Activated CD4-positive, alpha-beta T cell treated with anti-CD3 and anti-CD28 coated beads, Interleukin-2, amount 10 ng/mL, durations not matched to agents 24 days and 14 days (primary cell): Measurements from ENCODE around the gene DAG1. TPM values are rescaled to one million over a fixed set of nuclear protein-coding genes. Genes with fewer than 3 reads are reported as not detected.

Experiments used
- DNase-seq: peaks from one replicate; pipeline ENCODE4 v3.0.0; 2022
- H3K27ac Mint-ChIP-seq: one replicate; pipeline ENCODE4 v1.8.0; 2022; ENCODE audit warnings: mild to moderate bottlenecking, mixed read lengths
- H3K27me3 Mint-ChIP-seq: one replicate; pipeline ENCODE4 v1.8.0; 2022; ENCODE audit warnings: mixed read lengths
- H3K36me3 Mint-ChIP-seq: one replicate; pipeline ENCODE4 v1.8.0; 2022; ENCODE audit warnings: low read depth, mild to moderate bottlenecking, mixed read lengths
- H3K4me1 Mint-ChIP-seq: one replicate; pipeline ENCODE4 v1.8.0; 2021; ENCODE audit warnings: mixed read lengths
- H3K4me3 Mint-ChIP-seq: one replicate; pipeline ENCODE4 v1.8.0; 2022; ENCODE audit warnings: mild to moderate bottlenecking, moderate library complexity, mixed read lengths
- H3K9me3 Mint-ChIP-seq: one replicate; pipeline ENCODE4 v1.8.0; 2021; ENCODE audit warnings: mixed read lengths
- intact Hi-C: fragments of 100-400 bp; cut with micrococcal nuclease; formaldehyde crosslinking; loops from one replicate; pipeline ENCODE4 v1.15.1; 2023
- total RNA-seq: library from RNA; stranded (reverse); gene quantifications from 2 replicates; pipeline ENCODE4 v1.2.3, GENCODE V29; 2022

The DAG1 gene
- total RNA-seq, 1 donor from 2014 or later, result 21.3 TPM

DNA sequence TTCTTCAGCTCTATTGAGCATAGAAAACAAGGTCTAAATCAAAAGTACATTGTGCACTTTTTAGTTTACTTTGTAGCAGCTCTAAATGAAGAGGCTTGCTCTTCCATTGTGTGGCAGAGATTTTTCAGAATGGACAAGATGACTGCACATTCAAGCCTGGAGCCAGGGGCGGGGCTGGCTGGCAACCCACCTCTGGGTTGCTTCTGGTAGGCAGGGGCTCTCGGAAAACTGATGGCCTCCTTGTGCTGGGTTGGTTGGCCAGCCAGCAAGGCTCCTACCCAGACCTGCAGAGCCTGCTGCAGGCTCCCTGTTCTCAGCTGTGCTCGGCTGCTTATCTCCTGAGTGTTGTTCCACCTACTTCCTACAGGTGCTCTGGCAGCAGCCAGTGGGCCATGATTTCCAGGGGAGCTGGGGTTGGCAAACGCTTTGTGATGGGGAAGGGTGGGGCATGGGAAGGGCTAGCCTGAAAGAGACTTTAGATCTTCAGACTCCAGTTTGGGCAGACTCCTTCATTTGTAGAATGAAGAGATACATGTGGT, 93.0 kb downstream of the DAG1 start:
- intact Hi-C loops, result no loop called here
- no peaks in the 10 kb centered on the region for H3K36me3 Mint-ChIP-seq
- H3K27ac Mint-ChIP-seq, result no peak overlapping the region
- H3K4me1 Mint-ChIP-seq, result no peaks in the 10 kb centered on the region
- peaks cover 31% of the 10 kb centered on the region for H3K27me3 Mint-ChIP-seq
- no peaks in the 10 kb centered on the region for H3K9me3 Mint-ChIP-seq
- DNase-seq, result no peak
- H3K4me3 Mint-ChIP-seq, result no peak overlapping the region

DNA sequence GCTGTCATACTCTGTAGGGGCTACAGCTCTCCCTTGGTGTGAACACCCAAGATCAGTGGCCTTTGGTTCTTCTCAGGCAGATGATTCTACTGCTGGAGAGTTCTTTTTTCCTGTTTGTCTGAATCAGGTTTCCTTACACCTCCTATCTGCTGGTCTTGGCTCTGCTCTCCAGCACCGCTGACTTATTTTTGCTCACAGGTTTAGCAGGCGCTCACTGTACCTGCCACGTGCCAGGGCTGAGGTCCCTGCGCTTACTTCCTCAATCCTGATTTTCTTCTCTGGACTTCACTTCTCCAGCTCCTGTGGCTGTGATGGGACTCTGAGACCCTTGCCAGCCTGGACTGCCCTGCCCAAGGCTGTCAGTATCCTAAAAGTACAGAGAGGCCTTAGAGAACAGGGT, 93.7 kb downstream of the DAG1 start:
- Mint-ChIP-seq H3K4me3 (no peak overlapping the region), H3K27ac (no peak overlapping the region), H3K36me3 (no peaks in the 10 kb centered on the region), H3K27me3 (peaks cover 25% of the 10 kb centered on the region), H3K4me1 (no peaks in the 10 kb centered on the region), H3K9me3 (no peaks in the 10 kb centered on the region)
- intact Hi-C loops, result no loop called here
- no peak for DNase-seq

DNA sequence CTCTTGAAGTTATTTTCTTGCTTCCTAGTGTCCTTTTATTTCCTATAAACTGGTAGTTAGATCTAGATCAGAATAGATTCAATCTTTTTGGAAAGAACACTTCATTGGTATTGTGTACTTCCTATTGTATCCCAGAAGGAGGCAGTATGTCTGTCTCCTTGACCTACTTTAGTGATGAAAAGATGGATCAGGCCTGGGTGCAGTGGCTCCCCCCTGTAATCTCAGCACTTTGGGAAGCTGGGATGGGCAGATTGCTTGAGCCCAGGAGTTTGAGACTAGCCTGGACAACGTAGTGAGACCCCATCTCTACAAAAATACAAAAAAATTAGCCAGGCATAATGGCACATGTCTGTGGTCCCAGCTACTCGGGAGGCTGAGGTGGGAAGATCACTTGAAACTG, 96.2 kb downstream of the DAG1 start:
- no peak overlapping the region for H3K4me3 Mint-ChIP-seq
- no peaks in the 10 kb centered on the region for H3K36me3 Mint-ChIP-seq
- no peaks in the 10 kb centered on the region for H3K4me1 Mint-ChIP-seq
- H3K27me3 Mint-ChIP-seq, result peaks cover 16% of the 10 kb centered on the region
- H3K9me3 Mint-ChIP-seq, result no peaks in the 10 kb centered on the region
- intact Hi-C loops, result no loop called here
- H3K27ac Mint-ChIP-seq, result no peak overlapping the region
- no peak for DNase-seq

DNA sequence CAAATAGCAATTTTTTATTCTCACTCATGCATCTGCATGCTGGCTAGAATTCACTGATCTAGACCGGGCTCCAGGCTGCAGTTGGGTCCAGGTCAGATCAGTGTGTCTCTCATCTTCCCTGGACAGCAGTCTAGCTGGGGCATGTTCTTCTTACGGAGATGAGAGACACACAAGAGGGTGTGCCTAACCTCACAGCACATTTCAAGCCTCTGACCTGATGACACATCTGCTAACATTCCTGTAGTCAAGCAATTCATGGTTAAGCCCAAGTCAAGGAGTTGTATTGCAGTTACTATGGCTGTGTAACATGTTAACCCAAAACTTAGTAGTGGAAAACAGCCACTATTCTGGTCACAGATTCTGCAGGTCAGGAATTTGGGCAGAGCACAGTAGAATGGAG, 97.3 kb downstream of the DAG1 start:
- no peak overlapping the region for H3K27ac Mint-ChIP-seq
- no peaks in the 10 kb centered on the region for H3K4me1 Mint-ChIP-seq
- H3K36me3 Mint-ChIP-seq, result no peaks in the 10 kb centered on the region
- no peaks in the 10 kb centered on the region for H3K9me3 Mint-ChIP-seq
- intact Hi-C loops, result no loop called here
- no peak for DNase-seq
- peaks cover 12% of the 10 kb centered on the region for H3K27me3 Mint-ChIP-seq
- H3K4me3 Mint-ChIP-seq, result no peak overlapping the region

- no peak for DNase-seq
- Mint-ChIP-seq H3K27me3 (peaks cover 9% of the 10 kb centered on the region), H3K27ac (no peak overlapping the region), H3K36me3 (no peaks in the 10 kb centered on the region), H3K4me3 (no peak overlapping the region), H3K9me3 (no peaks in the 10 kb centered on the region), H3K4me1 (no peaks in the 10 kb centered on the region)
- intact Hi-C loops, result no loop called here
Observed at GRCh38 chr3:49568965-49569364, 98.9 kb downstream of the DAG1 start.

GRCh38 chr3:49570028-49570654, 100.1 kb downstream of the DAG1 start:
- Mint-ChIP-seq H3K4me3 (no peak overlapping the region), H3K27me3 (peaks cover 9% of the 10 kb centered on the region), H3K36me3 (no peaks in the 10 kb centered on the region), H3K27ac (no peak overlapping the region), H3K4me1 (no peaks in the 10 kb centered on the region), H3K9me3 (no peaks in the 10 kb centered on the region)
- intact Hi-C loops, result no loop called here
- no peak for DNase-seq

DNA sequence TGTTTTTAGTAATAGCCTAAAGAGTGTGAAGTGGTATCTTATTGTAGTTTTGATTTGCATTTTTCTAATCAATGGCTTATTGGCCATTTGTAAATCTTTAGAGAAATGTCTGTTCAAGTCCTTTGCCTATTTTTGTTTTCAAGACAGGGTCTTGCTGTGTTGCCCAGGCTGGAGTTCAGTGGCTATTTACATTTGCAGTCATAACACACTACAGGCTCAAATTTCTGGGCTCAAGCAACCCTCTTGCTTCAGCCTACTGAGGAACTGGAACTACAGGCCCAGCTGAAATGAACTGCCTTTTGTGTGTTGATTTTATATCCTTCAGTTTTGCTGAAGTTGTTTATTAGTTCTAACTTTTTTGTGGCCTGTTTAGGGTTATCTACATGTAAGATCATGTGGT, 112.1 kb downstream of the DAG1 start:
- peaks cover 9% of the 10 kb centered on the region for H3K27me3 Mint-ChIP-seq
- H3K27ac Mint-ChIP-seq, result no peak overlapping the region
- H3K36me3 Mint-ChIP-seq, result no peaks in the 10 kb centered on the region
- no peak for DNase-seq
- H3K9me3 Mint-ChIP-seq, result no peaks in the 10 kb centered on the region
- H3K4me1 Mint-ChIP-seq, result no peaks in the 10 kb centered on the region
- no peak overlapping the region for H3K4me3 Mint-ChIP-seq
- intact Hi-C loops, result no loop called here

Other genes starting within 250 kb of the DAG1 start
- 8.0 and 9.6 TPM in 2 replicates for gene C3orf62, start 193.0 kb upstream of the DAG1 start, total RNA-seq
- gene USP4, start 130.2 kb upstream of the DAG1 start, total RNA-seq, result 94.0 and 96.9 TPM in 2 replicates
- 190 and 200 TPM in 2 replicates for gene GPX1, start 111.9 kb upstream of the DAG1 start, total RNA-seq
- 381 and 391 TPM in 2 replicates for gene RHOA, start 58.3 kb upstream of the DAG1 start, total RNA-seq
- gene TCTA, start 57.8 kb upstream of the DAG1 start, total RNA-seq, result 18.7 and 21.2 TPM in 2 replicates
- 2.6 and 3.7 TPM in 2 replicates for gene AMT, start 47.8 kb upstream of the DAG1 start, total RNA-seq
- 11.1 and 12.6 TPM in 2 replicates for gene NICN1, start 40.9 kb upstream of the DAG1 start, total RNA-seq
- gene BSN, start 84.2 kb downstream of the DAG1 start, total RNA-seq, result 0.09 TPM in 2 replicates
- 111 and 117 TPM in 2 replicates for gene APEH, start 204.1 kb downstream of the DAG1 start, total RNA-seq
- 7.5 and 7.6 TPM in 2 replicates for gene MST1, start 219.2 kb downstream of the DAG1 start, total RNA-seq
- 42.0 and 45.6 TPM in 2 replicates for gene RNF123, start 219.3 kb downstream of the DAG1 start, total RNA-seq
- 0.21 TPM in 1 of 2 replicates, not detected in the other for gene AMIGO3, start 249.4 kb downstream of the DAG1 start, total RNA-seq